ENCODE measurements around the gene LYRM7.

DNA sequence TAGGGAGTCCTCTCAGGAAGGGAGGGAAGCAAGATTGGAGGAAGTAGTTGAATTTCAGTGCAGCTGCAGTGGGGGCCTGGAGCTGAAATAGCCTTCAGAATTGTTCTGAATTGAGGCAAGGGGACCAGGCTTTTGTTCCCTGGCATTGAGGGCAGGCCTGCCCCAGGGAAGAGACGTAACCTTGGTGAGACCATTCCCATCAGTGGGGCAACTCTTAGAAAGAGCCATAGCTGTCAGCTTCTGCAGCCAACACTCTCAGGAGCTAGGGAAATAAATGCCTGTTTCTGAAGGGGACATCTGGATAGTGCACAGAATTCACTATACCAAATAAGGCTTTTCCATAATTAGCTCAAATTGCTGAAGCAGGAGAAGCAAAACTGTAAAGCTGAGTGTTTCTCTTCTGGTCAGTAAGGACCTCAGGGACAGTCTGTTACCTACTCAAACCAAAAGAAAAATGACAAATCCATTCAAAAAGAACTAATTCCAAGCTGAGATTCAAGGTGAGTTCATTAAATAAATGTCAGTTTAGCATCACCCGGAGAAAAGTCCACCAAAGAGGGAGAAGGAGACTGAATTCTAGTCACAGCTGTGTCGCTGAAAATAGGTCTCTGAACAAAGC, 44.0 kb downstream of the LYRM7 start:
- TF ChIP-seq FOXA1 (IDR thresholded peaks at IDR 0.05) (no peak), ZNF384 (IDR thresholded peaks at IDR 0.05) (no peak), BHLHE40 (IDR thresholded peaks at IDR 0.05; ENCODE audit: borderline replicate concordance) (no peak), ELF4 (IDR thresholded peaks at IDR 0.05) (no peak), FOXK2 (IDR thresholded peaks at IDR 0.05) (no peak), TARDBP (IDR thresholded peaks at IDR 0.05) (no peak), ARNT (IDR thresholded peaks at IDR 0.05) (no peak), SP1 (IDR thresholded peaks at IDR 0.05) (no peak), CTBP1 (IDR thresholded peaks at IDR 0.05; ENCODE audit: borderline replicate concordance) (no peak)
- TF ChIP-seq, protein P1, sequence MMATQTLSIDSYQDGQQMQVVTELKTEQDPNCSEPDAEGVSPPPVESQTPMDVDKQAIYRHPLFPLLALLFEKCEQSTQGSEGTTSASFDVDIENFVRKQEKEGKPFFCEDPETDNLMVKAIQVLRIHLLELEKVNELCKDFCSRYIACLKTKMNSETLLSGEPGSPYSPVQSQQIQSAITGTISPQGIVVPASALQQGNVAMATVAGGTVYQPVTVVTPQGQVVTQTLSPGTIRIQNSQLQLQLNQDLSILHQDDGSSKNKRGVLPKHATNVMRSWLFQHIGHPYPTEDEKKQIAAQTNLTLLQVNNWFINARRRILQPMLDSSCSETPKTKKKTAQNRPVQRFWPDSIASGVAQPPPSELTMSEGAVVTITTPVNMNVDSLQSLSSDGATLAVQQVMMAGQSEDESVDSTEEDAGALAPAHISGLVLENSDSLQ (IDR thresholded peaks at IDR 0.05), result no peak

Measured in HEK293T (cell line).